Glomerular visceral epithelial cell (primary cell): Measurements from ENCODE around the gene SLF2.

ENCODE experiments used
- DNase-seq: peaks from one replicate; pipeline ENCODE4 v3.0.0-alpha.2; 2016; ENCODE audit errors: extremely low spot score

Gene SLF2

GRCh38 chr10:100901051-100901450 is 11.7 kb upstream of the SLF2 start:
- no peak for DNase-seq

- no peak for DNase-seq
Measured at GRCh38 chr10:100902622-100903021, 10.1 kb upstream of the SLF2 start.

GRCh38 chr10:100904917-100905316 is 7.8 kb upstream of the SLF2 start:
- no peak for DNase-seq

GRCh38 chr10:100907175-100907574 is 5.6 kb upstream of the SLF2 start:
- DNase-seq: no peak

DNA sequence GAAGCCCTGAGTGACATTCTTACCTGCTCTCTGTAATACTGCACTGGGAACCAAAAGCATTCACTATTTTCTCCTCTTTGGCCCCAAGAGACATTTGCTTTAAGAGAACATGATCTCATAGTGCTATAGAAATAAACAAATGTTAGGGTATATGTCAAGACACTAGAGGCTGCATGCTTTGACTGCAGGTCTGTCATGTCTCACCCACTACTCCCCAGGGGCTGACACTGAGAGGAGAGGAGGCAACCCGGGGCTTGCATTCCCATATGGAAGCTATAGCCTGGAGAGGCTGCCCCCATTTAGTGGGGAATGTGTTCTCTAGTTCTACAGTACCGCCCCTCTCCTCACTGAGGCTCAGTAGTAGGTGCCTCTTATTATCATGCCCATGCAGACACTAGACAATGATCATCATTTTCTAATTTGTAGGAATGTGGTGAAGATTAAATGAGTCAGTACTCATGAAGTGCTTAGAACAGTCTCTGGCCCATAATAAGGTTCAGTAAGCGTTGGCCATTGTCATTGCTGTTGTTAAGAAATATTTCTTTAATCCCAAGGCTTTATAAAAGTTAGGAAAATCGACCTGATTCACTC is 4.9 kb upstream of the SLF2 start:
- no peak for DNase-seq

GRCh38 chr10:100908378-100908777 is 4.4 kb upstream of the SLF2 start:
- DNase-seq: no peak

GRCh38 chr10:100909501-100910263 is 3.1 kb upstream of the SLF2 start:
- no peak for DNase-seq

DNA sequence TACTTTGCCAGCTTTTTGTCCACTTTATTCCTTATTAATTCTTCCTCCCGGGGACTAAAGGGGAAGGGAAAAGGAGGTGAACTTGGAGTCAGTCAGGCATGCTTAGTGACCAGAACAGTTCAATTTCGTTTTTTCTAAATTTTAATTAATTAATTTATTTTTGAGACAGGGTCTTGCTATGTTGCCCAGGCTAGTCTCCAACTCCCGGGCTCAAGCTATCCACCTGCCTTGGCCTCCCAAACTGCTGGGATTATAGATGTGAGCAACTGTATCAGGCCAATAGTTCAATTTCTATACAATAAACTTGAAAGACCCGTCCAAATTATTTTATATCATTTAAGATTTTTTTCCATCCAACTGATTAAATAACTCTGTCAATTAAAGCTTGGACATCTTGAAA is 1.3 kb upstream of the SLF2 start:
- DNase-seq: no peak

GRCh38 chr10:100912013-100912604 is 654 bp upstream of the SLF2 start:
- no peak for DNase-seq

- no peak for DNase-seq
Measured at GRCh38 chr10:100913470-100913865, 705 bp downstream of the SLF2 start.

DNA sequence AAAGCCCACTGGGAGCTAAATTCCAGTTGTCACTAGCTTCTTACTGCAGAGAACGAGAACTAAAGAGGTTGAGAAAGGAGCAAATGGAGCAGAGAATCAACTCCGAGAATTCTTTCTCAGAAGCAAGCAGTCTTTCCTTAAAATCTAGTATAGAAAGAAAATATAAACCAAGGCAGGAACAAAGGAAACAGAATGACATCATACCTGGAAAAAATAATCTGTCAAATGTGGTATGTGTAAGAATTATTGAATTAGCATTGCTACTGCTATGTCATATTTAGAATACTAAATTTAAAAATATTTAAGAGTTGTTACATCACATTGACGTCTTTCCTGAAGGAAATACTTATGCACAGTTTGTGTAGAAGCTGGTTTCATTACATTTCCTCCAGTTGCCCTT is 4.3 kb downstream of the SLF2 start:
- no peak for DNase-seq

DNA sequence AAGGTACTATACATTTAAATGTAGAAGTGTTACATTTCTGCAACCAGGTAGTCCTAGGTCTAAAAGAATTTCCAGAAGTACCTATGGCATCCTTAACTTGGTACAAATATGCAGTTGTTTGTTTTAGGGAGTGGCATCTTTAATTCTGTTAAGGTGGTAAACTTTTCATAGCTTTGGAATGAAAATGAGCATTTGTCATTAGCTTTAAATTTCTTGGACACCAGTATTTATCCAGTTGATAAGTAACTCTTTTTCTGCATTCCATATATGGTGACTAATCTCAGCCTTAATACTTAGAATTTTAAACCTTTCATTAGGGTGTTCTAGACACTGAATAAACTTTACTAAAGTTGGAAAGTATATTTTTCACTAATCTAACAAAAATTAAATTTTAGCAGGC is 10.8 kb downstream of the SLF2 start:
- peak; percentile 3 for DNase-seq

- DNase-seq: no peak
Measured at GRCh38 chr10:100927266-100927665, 14.5 kb downstream of the SLF2 start.

DNA sequence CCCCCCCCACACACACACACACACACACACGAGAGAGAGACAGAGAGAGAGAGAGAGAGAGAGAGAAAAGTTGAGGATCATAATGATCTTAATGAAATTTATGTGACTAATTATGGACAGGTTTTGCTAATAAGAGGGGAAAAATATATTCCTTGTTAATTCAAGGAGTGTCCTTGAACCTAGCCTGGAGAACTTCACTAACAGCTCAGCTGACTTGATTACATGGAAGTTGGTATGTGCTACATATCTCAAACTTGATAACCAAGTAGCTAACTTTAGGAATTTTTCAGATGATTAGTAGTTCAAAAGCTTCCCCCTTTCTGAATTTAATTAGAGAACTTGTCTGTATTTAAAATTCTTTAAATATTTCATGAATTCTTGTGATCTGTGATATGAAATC is 15.3 kb downstream of the SLF2 start:
- DNase-seq: no peak

DNA sequence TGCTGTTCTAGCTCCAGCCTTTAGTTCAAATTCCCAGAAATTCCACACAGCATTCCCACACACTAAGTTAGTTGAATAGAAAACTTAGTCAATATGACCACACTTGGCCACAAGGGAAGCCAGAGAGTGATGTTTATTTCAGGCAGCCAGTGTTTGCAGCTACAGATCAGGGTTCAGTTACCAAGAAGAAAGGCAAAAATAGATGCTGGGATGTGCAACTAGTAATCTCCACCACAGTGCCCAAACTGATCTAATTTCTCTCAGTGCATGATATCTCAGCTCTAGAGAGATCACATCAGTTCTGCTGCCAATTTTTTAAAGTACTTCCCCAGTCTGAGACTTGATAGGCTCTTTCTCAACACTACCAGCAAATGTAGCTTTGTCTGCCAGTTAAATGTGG is 17.6 kb downstream of the SLF2 start:
- no peak for DNase-seq

GRCh38 chr10:100934084-100934659 is 21.4 kb downstream of the SLF2 start:
- peak; percentile 4 for DNase-seq

DNA sequence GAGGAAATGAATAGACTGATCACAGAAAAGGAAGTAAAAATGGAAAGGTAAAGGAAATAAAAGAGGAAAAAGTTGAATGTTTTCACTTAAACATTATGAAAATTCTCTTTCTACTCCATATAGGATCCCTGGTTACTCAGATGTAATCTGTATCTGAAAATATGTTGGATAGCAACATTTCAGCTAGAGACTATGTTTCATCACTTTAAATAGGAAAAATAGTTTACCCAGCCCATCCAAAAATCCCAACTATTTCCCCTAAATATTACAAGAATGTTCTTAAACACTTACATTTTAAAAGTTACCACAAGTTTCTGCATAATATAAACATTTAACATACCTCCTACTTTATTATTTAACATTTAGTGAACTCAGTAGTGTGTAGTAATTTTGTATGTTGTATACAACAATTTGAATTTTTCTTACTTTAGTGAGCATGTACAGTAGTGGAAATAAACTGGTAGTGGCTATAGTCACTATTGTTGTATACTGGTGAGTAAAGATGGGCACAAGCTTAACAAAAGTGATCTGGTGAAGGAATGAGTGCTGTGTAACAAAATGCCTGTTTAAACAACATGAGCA is 27.1 kb downstream of the SLF2 start:
- no peak for DNase-seq

- no peak for DNase-seq
Measured at GRCh38 chr10:100942229-100942628, 29.5 kb downstream of the SLF2 start.

DNA sequence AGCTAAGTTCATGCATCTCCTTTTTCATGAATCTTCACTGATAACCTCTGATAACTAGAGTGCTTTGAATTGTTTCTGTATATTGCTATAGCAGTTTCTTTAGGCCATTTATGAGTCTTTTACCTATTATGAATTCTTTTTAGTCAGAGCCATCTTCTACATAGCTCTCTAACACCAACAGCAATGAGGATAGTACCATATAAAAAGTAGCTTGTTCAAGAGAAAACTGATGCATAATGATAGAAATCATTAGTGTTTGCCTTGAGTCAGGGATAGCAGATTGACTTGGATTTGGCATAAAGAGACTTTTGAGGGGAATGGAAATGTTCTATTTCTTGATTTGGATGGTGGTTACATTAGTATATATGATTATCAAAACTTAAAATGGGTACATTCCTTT is 30.7 kb downstream of the SLF2 start:
- DNase-seq: no peak

DNA sequence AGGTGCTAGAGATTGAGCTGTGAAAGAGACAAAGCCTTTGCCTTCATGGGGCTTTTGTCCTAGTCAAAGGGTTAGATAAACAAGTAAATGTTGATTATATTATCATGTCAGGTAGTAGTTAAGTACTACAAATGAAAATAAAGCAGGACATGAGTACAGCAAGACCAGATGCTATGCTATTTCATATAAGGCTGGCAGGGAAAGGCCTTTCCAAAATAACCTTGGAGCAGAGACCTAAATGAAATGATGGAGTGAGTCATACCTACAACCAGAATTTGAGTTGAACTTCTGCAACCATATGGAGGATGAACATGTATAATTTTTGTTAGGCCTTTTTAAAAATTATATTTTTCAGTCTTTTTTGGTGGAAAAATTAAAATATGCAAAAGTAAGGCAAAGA is 33.0 kb downstream of the SLF2 start:
- no peak for DNase-seq

DNA sequence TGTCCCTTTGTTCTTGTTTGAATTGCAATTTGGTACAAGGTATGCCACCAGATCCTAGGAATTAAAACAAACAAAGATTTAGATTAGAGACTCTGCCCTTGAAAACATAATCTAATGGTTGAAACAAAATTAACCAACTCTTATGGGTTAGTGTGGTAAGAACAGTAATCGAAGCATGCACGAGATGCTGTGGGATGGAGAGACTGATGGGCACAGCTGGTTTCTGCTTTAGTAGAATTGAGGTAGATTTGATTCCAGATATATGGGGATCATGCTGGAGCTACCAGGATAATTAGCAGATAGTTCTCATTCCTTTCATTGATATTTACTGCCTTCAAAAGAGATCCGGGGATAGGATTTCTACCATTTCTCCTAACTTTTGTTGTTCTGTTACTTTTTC is 36.2 kb downstream of the SLF2 start:
- no peak for DNase-seq

DNA sequence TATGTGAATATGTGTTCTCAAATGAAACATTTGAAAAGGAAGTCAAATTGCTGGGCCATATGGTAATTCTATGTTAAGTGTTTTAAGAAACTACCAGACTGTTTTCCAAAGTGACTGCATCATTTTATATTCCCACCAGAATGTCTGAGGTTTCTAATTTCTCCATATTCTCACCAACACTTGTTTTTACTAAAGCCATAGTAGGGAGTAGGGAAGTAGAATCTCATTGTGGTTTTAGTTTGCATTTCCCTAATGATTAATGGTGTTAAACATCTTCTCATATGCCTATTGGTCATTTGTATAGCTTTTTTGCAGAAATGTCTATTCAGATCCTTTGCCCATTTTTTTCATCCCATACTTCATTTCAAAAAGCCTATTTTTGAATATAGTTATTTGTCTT is 47.5 kb downstream of the SLF2 start:
- DNase-seq: no peak
